Heart left ventricle (tissue), 16 donors: ENCODE results near the gene GPR25. TPM values are rescaled to one million over a fixed set of nuclear protein-coding genes. Genes with fewer than 3 reads are reported as not detected.

Experiments
- ATAC-seq, 4 donors: fragments of 200-7000 bp; cut with Tn5 transposase; one replicate each; pipeline ENCODE4 v1.9.1; 2020 to 2022; ENCODE audit warnings: moderate library complexity in 4 of 4, mild to moderate bottlenecking in 3 of 4, moderate number of reproducible peaks in 1 of 4
- DNase-seq, 5 donors: peaks; one replicate each; pipeline ENCODE4 v3.0.0-alpha.2; 2020
- H3K27ac ChIP-seq, 12 donors: fragments of 200-600 bp; sonication (generic) in 4 of 12; one replicate each; pipeline versions ENCODE4 v1.5.0 to v1.8.0; 2016 to 2022; ENCODE audit warnings: mild to moderate bottlenecking in 2 of 12
- H3K27me3 ChIP-seq, 9 donors: fragments of 200-600 bp; sonication (generic) in 2 of 9; one replicate each; pipeline versions ENCODE4 v1.5.1 to v1.8.0; 2016 to 2022; ENCODE audit warnings: mild to moderate bottlenecking in 3 of 9
- H3K36me3 ChIP-seq, 9 donors: fragments of 200-600 bp; sonication (generic) in 2 of 9; one replicate each; pipeline versions ENCODE4 v1.5.0 to v1.8.0; 2018 to 2022; ENCODE audit warnings: mild to moderate bottlenecking in 2 of 9
- H3K4me1 ChIP-seq, 12 donors: fragments of 200-600 bp; sonication (generic) in 4 of 12; one replicate each; pipeline versions ENCODE4 v1.5.0 to v1.8.0; 2016 to 2022; ENCODE audit warnings: mild to moderate bottlenecking in 3 of 12
- H3K4me3 ChIP-seq, 12 donors: fragments of 200-600 bp; sonication (generic) in 4 of 12; one replicate each; pipeline versions ENCODE4 v1.5.0 to v1.8.0; 2017 to 2022; ENCODE audit warnings: mild to moderate bottlenecking in 9 of 12, moderate library complexity in 4 of 12
- H3K9me3 ChIP-seq, 12 donors: fragments of 200-600 bp; sonication (generic) in 4 of 12; one replicate each; pipeline versions ENCODE4 v1.5.0 to v1.8.0; 2016 to 2022; ENCODE audit warnings: mild to moderate bottlenecking in 1 of 12
- POLR2A ChIP-seq, 2 donors: fragments of 450-650 bp; IDR thresholded peaks; one replicate each; pipeline ENCODE4 v1.6.1; 2017; ENCODE audit warnings: antibody characterized with exemption in 2 of 2, mild to moderate bottlenecking in 2 of 2, moderate library complexity in 2 of 2
- WGBS, 4 donors: extraction: QIAGEN DNeasy Blood & Tissue Kit in 2 of 4; methylation state at CpG; one replicate each; pipeline versions ENCODE4 v1.1.5 to v1.1.7; 2013 to 2018; 5-methylcytosine and 5-hydroxymethylcytosine counted together
- intact Hi-C, 10 donors: fragments of 100-400 bp; cut with DNase I; formaldehyde crosslinking; loops; one replicate each; pipeline versions ENCODE4 v1.11.1 to v1.14.2; 2022
- polyA plus RNA-seq, 2 donors: library from polyadenylated mRNA; stranded (reverse); fragments of 200-250 nt; gene quantifications; one replicate each; pipeline ENCODE4 v1.2.3, GENCODE V29; 2013
- total RNA-seq, 9 donors: library from RNA; depleted of rRNA in 2 of 9; stranded (reverse); fragments of >200 nt in 2 of 9; fragmentation: NEBNext Ultra II Directional in 3 of 9; extraction: Animal tissue kit (Norgen Biotek cat#: 25700) in 3 of 9; gene quantifications; one replicate each; pipeline versions ENCODE4 v1.1.0 to v1.2.4, GENCODE V29; 2016 to 2023
- TF ChIP-seq, protein P1 (sequence below), 12 donors: fragments of 200-600 bp; sonication (generic) in 4 of 12; IDR thresholded peaks; one replicate each; pipeline versions ENCODE4 v1.5.0 to v1.8.0; 2018 to 2022; ENCODE audit warnings: antibody characterized with exemption in 12 of 12, mild to moderate bottlenecking in 5 of 12
- donor health status: ischemic (EF 13 %, LVEDD 7.1; RV severe dilation, severe dysfunction).
- donor health status: healthy with polysubstance abuse.
- donor health status: DM: no; HTN: yes; CAD: no.
- donor health status: DM: no; HTN: no; CAD: no.
- donor health status: ischemic (EF 25% LVEDD 6.9; RV normal size, moderate dysfunction).
- donor health status: ischemic (EF 25% LVEDD 5.7; RV mildly dilated, moderate dysfunction).
- donor health status: healthy.
- donor health status: DM: yes; HTN: yes; CAD: no.
- donor health status: ischemic (EF 35%, LVEDD 5.7; RV mildly dilated, moderate dysfunction).
- donor health status: nonischemic (EF 11% LVEDD 7.7; RV severe dilation, severe dysfunction).
- donor health status: DM: yes; HTN: yes; CAD: no.
- donor health status: PGD.
- donor health status: ischemic (EF 29% LVEDD 5.4; RV normal size, mild dysfunction).
- donor health status: nonischemic (EF 23%, LVEDD 6.1; RV moderate dilation, normal function).

GPR25 gene
- total and polyA plus RNA-seq, 11 donors: not detected

- no peaks in the 10 kb centered on the region for H3K9me3 ChIP-seq
- DNase-seq (no peak), ATAC-seq (no peak)
- intact Hi-C loops: loop anchor here in 1 of 10 donors (5.0 kb wide), 1 partner anchor 150 kb away; no protein-coding TSS in a partner anchor
- no peak overlapping the region for H3K4me3 ChIP-seq
- H3K27me3 ChIP-seq: peaks cover 4 to 44% (median 31%) of the 10 kb centered on the region in 9 donors
- no peak overlapping the region for H3K27ac ChIP-seq
- peaks cover 0 to 35% (median 11%) of the 10 kb centered on the region in 12 donors for H3K4me1 ChIP-seq
- 48 to 59% (median 54%) methylated on average over 3 to 4 of the region's 4 CpGs for WGBS, 4 donors
- no peaks in the 10 kb centered on the region for H3K36me3 ChIP-seq
- TF ChIP-seq, protein P1, sequence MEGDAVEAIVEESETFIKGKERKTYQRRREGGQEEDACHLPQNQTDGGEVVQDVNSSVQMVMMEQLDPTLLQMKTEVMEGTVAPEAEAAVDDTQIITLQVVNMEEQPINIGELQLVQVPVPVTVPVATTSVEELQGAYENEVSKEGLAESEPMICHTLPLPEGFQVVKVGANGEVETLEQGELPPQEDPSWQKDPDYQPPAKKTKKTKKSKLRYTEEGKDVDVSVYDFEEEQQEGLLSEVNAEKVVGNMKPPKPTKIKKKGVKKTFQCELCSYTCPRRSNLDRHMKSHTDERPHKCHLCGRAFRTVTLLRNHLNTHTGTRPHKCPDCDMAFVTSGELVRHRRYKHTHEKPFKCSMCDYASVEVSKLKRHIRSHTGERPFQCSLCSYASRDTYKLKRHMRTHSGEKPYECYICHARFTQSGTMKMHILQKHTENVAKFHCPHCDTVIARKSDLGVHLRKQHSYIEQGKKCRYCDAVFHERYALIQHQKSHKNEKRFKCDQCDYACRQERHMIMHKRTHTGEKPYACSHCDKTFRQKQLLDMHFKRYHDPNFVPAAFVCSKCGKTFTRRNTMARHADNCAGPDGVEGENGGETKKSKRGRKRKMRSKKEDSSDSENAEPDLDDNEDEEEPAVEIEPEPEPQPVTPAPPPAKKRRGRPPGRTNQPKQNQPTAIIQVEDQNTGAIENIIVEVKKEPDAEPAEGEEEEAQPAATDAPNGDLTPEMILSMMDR (IDR thresholded peaks at IDR 0.05): no peak
- TF ChIP-seq POLR2A (IDR thresholded peaks at IDR 0.05): no peak
Measured at GRCh38 chr1:200892546-200892945, 19.8 kb downstream of the GPR25 start.

DNA sequence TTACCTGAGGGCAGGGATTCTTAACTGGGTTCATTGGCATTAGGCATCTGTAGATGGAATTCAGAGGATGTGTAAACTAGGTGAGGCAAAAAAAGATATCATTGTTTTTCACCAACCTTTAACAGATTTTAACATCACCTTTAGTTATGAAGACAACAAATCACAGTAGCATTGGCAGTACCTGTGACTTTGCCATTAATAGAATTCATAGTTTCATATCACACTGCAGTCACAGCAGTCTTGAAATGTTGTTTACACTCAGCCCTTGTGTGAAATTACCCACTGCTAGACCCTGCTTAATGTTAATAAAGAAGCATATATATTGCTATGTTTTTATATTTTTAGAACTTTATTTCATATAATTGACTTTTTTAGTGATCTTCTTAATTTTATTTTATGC lies 20.2 kb downstream of the GPR25 start:
- Histone ChIP-seq H3K9me3 (no peaks in the 10 kb centered on the region), H3K27ac (no peak overlapping the region), H3K4me3 (no peak overlapping the region), H3K36me3 (no peaks in the 10 kb centered on the region), H3K27me3 (peaks cover 4 to 40% (median 31%) of the 10 kb centered on the region in 9 donors), H3K4me1 (peaks cover 0 to 33% (median 11%) of the 10 kb centered on the region in 12 donors)
- intact Hi-C loops: loop anchor here in 1 of 10 donors (5.0 kb wide), 1 partner anchor 149 kb away; no protein-coding TSS in a partner anchor
- TF ChIP-seq POLR2A (IDR thresholded peaks at IDR 0.05): no peak
- TF ChIP-seq, protein P1 (IDR thresholded peaks at IDR 0.05): no peak
- no peak for DNase-seq
- ATAC-seq: no peak

DNA sequence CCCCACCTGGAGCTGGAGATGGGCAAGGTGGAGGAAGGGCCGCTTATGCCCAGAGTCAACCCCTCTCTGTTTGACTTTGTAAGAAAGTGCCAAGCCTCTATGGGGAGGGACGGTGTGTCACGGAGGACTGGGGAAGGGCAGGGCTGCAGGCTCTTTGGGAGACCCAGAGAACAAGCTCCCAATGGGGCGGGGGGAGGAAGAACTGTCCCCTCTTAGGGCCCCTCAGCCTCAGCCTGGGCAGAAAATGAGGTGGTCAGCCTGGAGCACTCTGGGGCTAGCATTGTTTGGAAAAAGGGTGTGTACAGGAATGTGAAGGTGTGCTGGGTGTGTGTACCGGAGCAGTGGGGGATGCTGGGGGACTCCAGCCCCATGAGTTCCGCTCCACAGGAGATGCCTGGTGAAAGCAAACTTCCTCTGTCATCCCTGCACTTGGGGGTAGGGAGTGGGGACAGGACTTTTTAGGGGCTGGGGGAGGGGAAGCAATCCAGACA lies 20.7 kb downstream of the GPR25 start:
- DNase-seq (no peak), ATAC-seq (no peak)
- Histone ChIP-seq H3K27me3 (peaks cover 4 to 37% (median 31%) of the 10 kb centered on the region in 9 donors), H3K36me3 (no peaks in the 10 kb centered on the region), H3K9me3 (no peaks in the 10 kb centered on the region), H3K4me1 (peaks cover 0 to 28% (median 11%) of the 10 kb centered on the region in 12 donors), H3K4me3 (no peak overlapping the region), H3K27ac (no peak overlapping the region)
- 77 to 83% (median 81%) methylated on average over 6 of the region's 6 CpGs for WGBS, 4 donors
- no peak for TF ChIP-seq POLR2A (IDR thresholded peaks at IDR 0.05)
- TF ChIP-seq, protein P1 (IDR thresholded peaks at IDR 0.05): no peak
- intact Hi-C loops: loop anchor here in 1 of 10 donors (5.0 kb wide), 1 partner anchor 149 kb away; no protein-coding TSS in a partner anchor

DNA sequence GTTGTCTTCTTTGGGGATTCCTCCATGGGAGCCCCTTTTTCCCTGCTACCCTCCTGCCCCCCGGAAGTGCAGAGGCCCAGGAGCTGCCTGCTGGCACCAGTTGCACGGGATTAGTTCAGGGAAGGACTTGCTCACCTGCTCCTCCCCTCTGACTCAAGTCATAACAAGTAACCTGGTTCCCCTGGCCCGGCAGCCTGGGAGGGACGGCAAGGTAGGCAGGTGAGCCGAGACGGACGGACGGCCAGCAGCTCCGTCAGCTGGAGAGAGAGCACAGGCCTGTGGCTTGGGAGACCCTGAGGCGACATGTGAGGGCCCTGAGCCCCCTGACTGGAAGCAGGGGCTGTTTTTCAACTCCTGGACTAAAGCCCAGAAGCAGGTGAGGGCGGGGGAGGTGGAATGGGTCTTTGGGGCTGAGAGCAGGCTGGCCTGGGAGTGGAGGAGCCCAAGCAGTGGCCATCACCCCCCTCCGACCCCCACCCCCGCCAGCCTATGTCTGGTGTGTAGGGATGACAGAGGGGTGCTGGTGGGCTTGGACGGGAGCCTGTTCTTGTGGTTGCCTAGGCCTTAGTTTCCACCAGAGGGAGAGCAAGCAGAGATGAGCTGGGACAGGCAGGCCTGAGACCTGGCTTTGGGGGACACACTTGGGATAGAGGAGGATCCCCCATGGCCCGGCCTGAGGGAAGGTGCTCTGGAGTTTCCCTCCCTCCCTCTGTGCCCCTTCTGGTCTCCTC lies 22.1 kb downstream of the GPR25 start, which contains the start of gene INAVA:
INAVA (plus strand) TSS at position 189 of the 731 bp plus-strand sequence. CDS start 3,501 bp downstream, outside the sequence.
- ATAC-seq (no peak), DNase-seq (no peak)
- intact Hi-C loops: loop anchor here in 1 of 10 donors (5.0 kb wide), 1 partner anchor 147 kb away; no protein-coding TSS in a partner anchor
- H3K4me1 ChIP-seq: peaks cover 0 to 22% (median 11%) of the 10 kb centered on the region in 12 donors
- TF ChIP-seq, protein P1 (IDR thresholded peaks at IDR 0.05): no peak
- TF ChIP-seq POLR2A (IDR thresholded peaks at IDR 0.05): no peak
- H3K9me3 ChIP-seq: no peaks in the 10 kb centered on the region
- H3K27ac ChIP-seq: no peak within 1 kb of the TSS
- WGBS, 4 donors: 90 to 94% (median 92%) methylated on average over 13 to 15 of the region's 15 CpGs
- H3K36me3 ChIP-seq: no peaks in the 10 kb centered on the region
- no peak within 1 kb of the TSS for H3K4me3 ChIP-seq
- H3K27me3 ChIP-seq: peaks cover 4 to 33% (median 30%) of the 10 kb centered on the region in 9 donors
